Measurements from ENCODE around the gene UTRN. TPM values are rescaled to one million over a fixed set of nuclear protein-coding genes. Genes with fewer than 3 reads are reported as not detected.

The UTRN gene
- total and polyA plus RNA-seq, 2 experiments from 2014 or later, result 53.9 to 121 TPM

DNA sequence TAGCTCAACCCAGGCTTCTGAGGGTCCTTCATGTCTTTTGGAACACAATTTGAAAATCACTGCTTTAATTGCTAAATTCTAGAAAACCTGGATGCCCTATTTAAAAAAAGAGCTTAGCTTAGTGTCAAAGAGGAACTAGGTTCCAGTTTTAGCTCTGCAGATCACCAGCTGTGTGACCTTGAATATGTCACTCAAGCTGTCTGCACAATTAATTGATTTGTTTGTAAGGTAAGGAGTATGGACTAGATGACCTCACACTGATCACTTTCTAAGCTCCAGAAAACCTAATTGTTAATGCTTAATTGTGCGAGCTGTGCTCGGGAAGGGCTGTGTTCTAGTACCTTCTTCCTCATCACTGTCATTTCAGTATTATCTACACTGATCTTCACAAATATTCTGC, 26.2 kb downstream of the UTRN start:
- ATAC-seq (no peak), DNase-seq (ENCODE audit: low spot score) (no peak)
- Mint-ChIP-seq H3K27ac (no peak overlapping the region), H3K36me3 (ENCODE audit: low read depth) (peaks cover 20% of the 10 kb centered on the region; the same call in 2 of the 3 replicates), H3K4me1 (peaks cover 22% of the 10 kb centered on the region), H3K9me3 (no peaks in the 10 kb centered on the region), H3K27me3 (ENCODE audit: insufficient read depth, low read depth, poor library complexity) (no peaks in the 10 kb centered on the region), H3K4me3 (no peak overlapping the region)
- H3K4me2 ChIP-seq, result no peak overlapping the region
- H4K20me1 ChIP-seq (replicated peaks; ENCODE audit: insufficient read depth), result no peaks in the 10 kb centered on the region
- no peak overlapping the region for H3K4me3 ChIP-seq
- TF ChIP-seq POLR2AphosphoS5 (IDR thresholded peaks at IDR 0.05; ENCODE audit: low read depth) (no peak), ZNF331 (CRISPR knock-in tag; IDR thresholded peaks at IDR 0.05; ENCODE audit: low read depth) (no peak), NANOG (IDR thresholded peaks at IDR 0.05; ENCODE audit: borderline replicate concordance) (no peak), ZNF114 (CRISPR knock-in tag; IDR thresholded peaks at IDR 0.05) (no peak), JUNB (IDR thresholded peaks at IDR 0.05; ENCODE audit: unreplicated experiment) (no peak)
- TF ChIP-seq, protein P1, sequence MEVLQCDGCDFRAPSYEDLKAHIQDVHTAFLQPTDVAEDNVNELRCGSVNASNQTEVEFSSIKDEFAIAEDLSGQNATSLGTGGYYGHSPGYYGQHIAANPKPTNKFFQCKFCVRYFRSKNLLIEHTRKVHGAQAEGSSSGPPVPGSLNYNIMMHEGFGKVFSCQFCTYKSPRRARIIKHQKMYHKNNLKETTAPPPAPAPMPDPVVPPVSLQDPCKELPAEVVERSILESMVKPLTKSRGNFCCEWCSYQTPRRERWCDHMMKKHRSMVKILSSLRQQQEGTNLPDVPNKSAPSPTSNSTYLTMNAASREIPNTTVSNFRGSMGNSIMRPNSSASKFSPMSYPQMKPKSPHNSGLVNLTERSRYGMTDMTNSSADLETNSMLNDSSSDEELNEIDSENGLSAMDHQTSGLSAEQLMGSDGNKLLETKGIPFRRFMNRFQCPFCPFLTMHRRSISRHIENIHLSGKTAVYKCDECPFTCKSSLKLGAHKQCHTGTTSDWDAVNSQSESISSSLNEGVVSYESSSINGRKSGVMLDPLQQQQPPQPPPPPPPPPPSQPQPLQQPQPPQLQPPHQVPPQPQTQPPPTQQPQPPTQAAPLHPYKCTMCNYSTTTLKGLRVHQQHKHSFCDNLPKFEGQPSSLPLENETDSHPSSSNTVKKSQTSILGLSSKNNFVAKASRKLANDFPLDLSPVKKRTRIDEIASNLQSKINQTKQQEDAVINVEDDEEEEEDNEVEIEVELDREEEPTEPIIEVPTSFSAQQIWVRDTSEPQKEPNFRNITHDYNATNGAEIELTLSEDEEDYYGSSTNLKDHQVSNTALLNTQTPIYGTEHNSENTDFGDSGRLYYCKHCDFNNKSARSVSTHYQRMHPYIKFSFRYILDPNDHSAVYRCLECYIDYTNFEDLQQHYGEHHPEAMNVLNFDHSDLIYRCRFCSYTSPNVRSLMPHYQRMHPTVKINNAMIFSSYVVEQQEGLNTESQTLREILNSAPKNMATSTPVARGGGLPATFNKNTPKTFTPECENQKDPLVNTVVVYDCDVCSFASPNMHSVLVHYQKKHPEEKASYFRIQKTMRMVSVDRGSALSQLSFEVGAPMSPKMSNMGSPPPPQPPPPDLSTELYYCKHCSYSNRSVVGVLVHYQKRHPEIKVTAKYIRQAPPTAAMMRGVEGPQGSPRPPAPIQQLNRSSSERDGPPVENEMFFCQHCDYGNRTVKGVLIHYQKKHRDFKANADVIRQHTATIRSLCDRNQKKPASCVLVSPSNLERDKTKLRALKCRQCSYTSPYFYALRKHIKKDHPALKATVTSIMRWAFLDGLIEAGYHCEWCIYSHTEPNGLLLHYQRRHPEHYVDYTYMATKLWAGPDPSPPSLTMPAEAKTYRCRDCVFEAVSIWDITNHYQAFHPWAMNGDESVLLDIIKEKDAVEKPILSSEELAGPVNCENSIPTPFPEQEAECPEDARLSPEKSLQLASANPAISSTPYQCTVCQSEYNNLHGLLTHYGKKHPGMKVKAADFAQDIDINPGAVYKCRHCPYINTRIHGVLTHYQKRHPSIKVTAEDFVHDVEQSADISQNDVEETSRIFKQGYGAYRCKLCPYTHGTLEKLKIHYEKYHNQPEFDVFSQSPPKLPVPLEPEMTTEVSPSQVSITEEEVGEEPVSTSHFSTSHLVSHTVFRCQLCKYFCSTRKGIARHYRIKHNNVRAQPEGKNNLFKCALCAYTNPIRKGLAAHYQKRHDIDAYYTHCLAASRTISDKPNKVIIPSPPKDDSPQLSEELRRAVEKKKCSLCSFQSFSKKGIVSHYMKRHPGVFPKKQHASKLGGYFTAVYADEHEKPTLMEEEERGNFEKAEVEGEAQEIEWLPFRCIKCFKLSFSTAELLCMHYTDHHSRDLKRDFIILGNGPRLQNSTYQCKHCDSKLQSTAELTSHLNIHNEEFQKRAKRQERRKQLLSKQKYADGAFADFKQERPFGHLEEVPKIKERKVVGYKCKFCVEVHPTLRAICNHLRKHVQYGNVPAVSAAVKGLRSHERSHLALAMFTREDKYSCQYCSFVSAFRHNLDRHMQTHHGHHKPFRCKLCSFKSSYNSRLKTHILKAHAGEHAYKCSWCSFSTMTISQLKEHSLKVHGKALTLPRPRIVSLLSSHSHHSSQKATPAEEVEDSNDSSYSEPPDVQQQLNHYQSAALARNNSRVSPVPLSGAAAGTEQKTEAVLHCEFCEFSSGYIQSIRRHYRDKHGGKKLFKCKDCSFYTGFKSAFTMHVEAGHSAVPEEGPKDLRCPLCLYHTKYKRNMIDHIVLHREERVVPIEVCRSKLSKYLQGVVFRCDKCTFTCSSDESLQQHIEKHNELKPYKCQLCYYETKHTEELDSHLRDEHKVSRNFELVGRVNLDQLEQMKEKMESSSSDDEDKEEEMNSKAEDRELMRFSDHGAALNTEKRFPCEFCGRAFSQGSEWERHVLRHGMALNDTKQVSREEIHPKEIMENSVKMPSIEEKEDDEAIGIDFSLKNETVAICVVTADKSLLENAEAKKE (CRISPR knock-in tag; IDR thresholded peaks at IDR 0.05), result no peak
- no peaks in the 10 kb centered on the region for H3K9me2 ChIP-seq (ENCODE audit: insufficient read depth)
- peak overlapping the region; percentile 21; the same call in 1 of the 2 replicates for H3K27ac ChIP-seq (ENCODE audit: low read depth)
- H2AFZ ChIP-seq, result no peak overlapping the region
- no peaks in the 10 kb centered on the region for H3K27me3 ChIP-seq (ENCODE audit: insufficient read depth)
- no peaks in the 10 kb centered on the region for H3F3A ChIP-seq (replicated peaks; ENCODE audit: low read depth)
- H3K79me2 ChIP-seq (replicated peaks; ENCODE audit: insufficient read depth), result peaks cover 30% of the 10 kb centered on the region
- H3K4me1 ChIP-seq (ENCODE audit: insufficient read depth), result peaks cover 25% of the 10 kb centered on the region
- peaks cover 3% of the 10 kb centered on the region; the same call in 1 of the 2 replicates for H3K36me3 ChIP-seq (ENCODE audit: insufficient read depth)

DNA sequence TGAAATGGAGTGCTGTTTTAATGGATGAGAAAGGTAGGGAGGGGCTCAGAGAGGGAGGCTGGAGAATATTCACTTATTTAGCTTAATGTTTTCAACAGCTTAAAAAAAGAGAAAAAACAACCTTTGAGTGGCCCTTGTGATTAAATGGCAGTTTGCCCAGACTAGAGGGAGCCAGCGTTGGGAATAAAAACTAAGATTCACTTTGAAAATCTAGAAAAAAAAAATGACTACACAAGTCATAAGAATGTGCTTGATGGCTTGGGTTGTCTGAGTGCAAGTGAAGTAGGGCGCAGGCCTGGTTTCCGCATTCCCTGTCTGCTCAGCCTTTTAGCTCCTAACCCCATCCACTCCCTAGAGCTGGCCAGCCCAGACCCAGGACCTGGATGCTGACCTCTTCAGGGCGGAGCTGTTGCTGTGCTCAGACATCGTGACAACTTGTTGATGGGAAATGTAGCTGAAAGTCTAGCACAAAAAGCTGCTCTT, 28.9 kb downstream of the UTRN start:
- no peaks in the 10 kb centered on the region for H4K20me1 ChIP-seq (replicated peaks; ENCODE audit: insufficient read depth)
- Mint-ChIP-seq H3K9me3 (no peaks in the 10 kb centered on the region), H3K4me1 (peaks cover 10% of the 10 kb centered on the region), H3K4me3 (no peak overlapping the region), H3K27ac (no peak overlapping the region), H3K27me3 (ENCODE audit: insufficient read depth, low read depth, poor library complexity) (no peaks in the 10 kb centered on the region), H3K36me3 (ENCODE audit: low read depth) (peaks cover 10% of the 10 kb centered on the region; the same call in 1 of the 3 replicates)
- H3F3A ChIP-seq (replicated peaks; ENCODE audit: low read depth), result no peaks in the 10 kb centered on the region
- H2AFZ ChIP-seq, result no peak overlapping the region
- no peaks in the 10 kb centered on the region for H3K9me2 ChIP-seq (ENCODE audit: insufficient read depth)
- no peak overlapping the region for H3K4me2 ChIP-seq
- H3K4me1 ChIP-seq (ENCODE audit: insufficient read depth), result peaks cover 21% of the 10 kb centered on the region
- no peaks in the 10 kb centered on the region for H3K36me3 ChIP-seq (ENCODE audit: insufficient read depth)
- no peaks in the 10 kb centered on the region for H3K27me3 ChIP-seq (ENCODE audit: insufficient read depth)
- ATAC-seq (peak; percentile 69), DNase-seq (ENCODE audit: low spot score) (no peak)
- H3K27ac ChIP-seq (ENCODE audit: low read depth), result no peak overlapping the region
- peaks cover 33% of the 10 kb centered on the region for H3K79me2 ChIP-seq (replicated peaks; ENCODE audit: insufficient read depth)
- no peak overlapping the region for H3K4me3 ChIP-seq
- TF ChIP-seq CREB1 (CRISPR knock-in tag; IDR thresholded peaks at IDR 0.05; ENCODE audit: low read depth) (no peak), JUNB (IDR thresholded peaks at IDR 0.05; ENCODE audit: unreplicated experiment) (no peak)
- TF ChIP-seq, protein P1 (CRISPR knock-in tag; IDR thresholded peaks at IDR 0.05), result no peak

Data from GM23338 (cell line).